AG10803 (cell line): ENCODE data around the gene SLAMF7.

Source experiments
- DNase-seq: peaks from one replicate; pipeline ENCODE4 v3.0.0; 2010; ENCODE audit warnings: low read depth
- H3K4me3 ChIP-seq: 2 replicates; pipeline ENCODE4 v1.5.1; 2011; ENCODE audit warnings: mild to moderate bottlenecking, low read length, control low read depth
- CTCF ChIP-seq: conservative IDR thresholded peaks from 2 replicates; pipeline ENCODE4 v1.5.1; 2011; ENCODE audit warnings: mild to moderate bottlenecking, low read length, control low read depth, inconsistent platforms

SLAMF7 gene

GRCh38 chr1:160758521-160758920 is 19.5 kb downstream of the SLAMF7 start:
- DNase-seq, result no peak
- TF ChIP-seq CTCF, result no peak

GRCh38 chr1:160759740-160760139 is 20.7 kb downstream of the SLAMF7 start:
- no peak for DNase-seq
- no peak overlapping the region for H3K4me3 ChIP-seq
- no peak for TF ChIP-seq CTCF

More at GRCh38 chr1:160758521-160758920, 19.5 kb downstream of the SLAMF7 start:
- H3K4me3 ChIP-seq, result no peak overlapping the region

DNA sequence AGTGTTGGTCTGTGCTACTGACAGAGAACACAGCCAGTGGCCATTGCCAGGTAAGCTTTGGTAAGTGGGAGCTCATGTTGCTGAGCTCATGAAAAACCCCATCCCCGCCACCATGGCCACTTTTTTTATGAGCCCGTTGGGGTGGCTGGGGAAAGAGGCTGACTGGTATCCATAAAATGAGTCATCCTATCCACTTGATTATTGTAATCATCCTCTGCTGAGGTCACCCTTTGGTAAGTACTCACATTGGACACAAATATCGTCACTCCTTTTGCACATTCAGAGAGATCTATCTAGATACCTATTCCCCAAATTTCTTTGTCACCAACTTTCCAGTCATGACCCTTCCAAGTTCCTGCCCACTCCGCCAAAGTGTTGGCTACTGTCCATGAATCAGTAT is 22.0 kb downstream of the SLAMF7 start:
- no peak overlapping the region for H3K4me3 ChIP-seq
- DNase-seq, result no peak
- no peak for TF ChIP-seq CTCF

- H3K4me3 ChIP-seq, result no peak overlapping the region
- TF ChIP-seq CTCF, result no peak
- DNase-seq, result no peak
Observed at GRCh38 chr1:160761886-160762285, 22.8 kb downstream of the SLAMF7 start.

DNA sequence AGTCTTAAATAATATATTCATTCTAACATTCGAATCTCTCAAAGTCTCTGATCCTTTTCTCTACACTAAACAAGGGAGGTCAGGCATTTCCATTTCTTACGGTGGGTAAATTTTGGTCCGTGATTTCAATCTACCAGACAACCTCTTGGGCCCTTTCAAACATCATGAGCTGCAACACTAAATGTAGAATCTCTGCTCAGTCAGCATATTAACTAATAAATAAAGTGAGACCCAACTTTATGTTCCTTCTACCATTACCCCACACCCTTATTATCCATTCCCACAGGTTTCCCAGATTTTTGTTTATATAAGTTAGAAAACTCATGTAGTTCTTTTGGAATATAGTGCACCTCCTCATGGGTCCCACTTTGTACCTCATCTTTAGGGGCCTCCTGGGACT is 24.9 kb downstream of the SLAMF7 start:
- no peak for TF ChIP-seq CTCF
- no peak for DNase-seq
- no peak overlapping the region for H3K4me3 ChIP-seq

- no peak for TF ChIP-seq CTCF
- no peak for DNase-seq
- no peak overlapping the region for H3K4me3 ChIP-seq
Observed at GRCh38 chr1:160767395-160768294, 28.6 kb downstream of the SLAMF7 start.

GRCh38 chr1:160768295-160768657 is 29.2 kb downstream of the SLAMF7 start:
- TF ChIP-seq CTCF, result peak; percentile 31
- peak; percentile 3 for DNase-seq
- no peak overlapping the region for H3K4me3 ChIP-seq
